ENCODE results near the gene DLG5. TPM values are rescaled to one million over a fixed set of nuclear protein-coding genes. Genes with fewer than 3 reads are reported as not detected.

Gene DLG5
- total and polyA plus RNA-seq, 4 donors: 6.6 to 33.2 (median 15.8) TPM

- no peak for TF ChIP-seq CTCF (IDR thresholded peaks at IDR 0.05; ENCODE audit: control extremely low read depth, extremely low read depth)
- WGBS, 2 donors: 95 to 96% methylated on average over 8 of the region's 8 CpGs
- Histone ChIP-seq H3K4me3 (no peak overlapping the region), H3K9ac (ENCODE audit: insufficient read depth in 1 of 2, low read length in 2 of 2) (no peak overlapping the region), H3K4me1 (ENCODE audit: control insufficient read depth in 5 of 5, insufficient read depth in 5 of 5, low read length in 5 of 5) (no peaks in the 10 kb centered on the region), H3K9me3 (ENCODE audit: control insufficient read depth in 4 of 4, insufficient read depth in 3 of 4, low read length in 3 of 4) (peaks cover 0 to 9% (median under 1%) of the 10 kb centered on the region in 4 donors), H3K36me3 (ENCODE audit: control insufficient read depth in 4 of 4, insufficient read depth in 4 of 4, low read length in 4 of 4) (peaks cover 4 to 9% (median 6%) of the 10 kb centered on the region in 4 donors), H3K27me3 (ENCODE audit: control insufficient read depth in 3 of 3, insufficient read depth in 3 of 3, low read length in 2 of 3) (no peaks in the 10 kb centered on the region), H3K27ac (ENCODE audit: low read depth in 1 of 2, low read length in 1 of 2) (no peak overlapping the region)
- no peak for ATAC-seq (ENCODE audit: insufficient read depth, low FRiP score)
- no peak for DNase-seq
These were observed 144.1 kb downstream of the DLG5 start for GRCh38 chr10:77782328-77783061.

GRCh38 chr10:77781451-77782327 is 144.9 kb downstream of the DLG5 start:
- no peak for TF ChIP-seq CTCF (IDR thresholded peaks at IDR 0.05; ENCODE audit: control extremely low read depth, extremely low read depth)
- no peaks in the 10 kb centered on the region for H3K4me1 ChIP-seq (ENCODE audit: control insufficient read depth in 5 of 5, insufficient read depth in 5 of 5, low read length in 5 of 5)
- ATAC-seq (ENCODE audit: insufficient read depth, low FRiP score): peak; percentile 34
- H3K9me3 ChIP-seq (ENCODE audit: control insufficient read depth in 4 of 4, insufficient read depth in 3 of 4, low read length in 3 of 4): peaks cover 0 to 9% (median 2%) of the 10 kb centered on the region in 4 donors
- H3K27ac ChIP-seq (ENCODE audit: low read depth in 1 of 2, low read length in 1 of 2): no peak overlapping the region
- WGBS, 2 donors: 93 to 96% methylated on average over 27 of the region's 27 CpGs
- H3K27me3 ChIP-seq (ENCODE audit: control insufficient read depth in 3 of 3, insufficient read depth in 3 of 3, low read length in 2 of 3): no peaks in the 10 kb centered on the region
- no peak overlapping the region for H3K9ac ChIP-seq (ENCODE audit: insufficient read depth in 1 of 2, low read length in 2 of 2)
- no peak for DNase-seq
- no peak overlapping the region for H3K4me3 ChIP-seq
- peaks cover 4 to 9% (median 6%) of the 10 kb centered on the region in 4 donors for H3K36me3 ChIP-seq (ENCODE audit: control insufficient read depth in 4 of 4, insufficient read depth in 4 of 4, low read length in 4 of 4)

- DNase-seq (no peak), ATAC-seq (ENCODE audit: insufficient read depth, low FRiP score) (no peak)
- TF ChIP-seq CTCF (IDR thresholded peaks at IDR 0.05; ENCODE audit: control extremely low read depth, extremely low read depth): no peak
- Histone ChIP-seq H3K27me3 (ENCODE audit: control insufficient read depth in 3 of 3, insufficient read depth in 3 of 3, low read length in 2 of 3) (no peaks in the 10 kb centered on the region), H3K9ac (ENCODE audit: insufficient read depth in 1 of 2, low read length in 2 of 2) (no peak overlapping the region), H3K4me1 (ENCODE audit: control insufficient read depth in 5 of 5, insufficient read depth in 5 of 5, low read length in 5 of 5) (no peaks in the 10 kb centered on the region), H3K4me3 (no peak overlapping the region), H3K36me3 (ENCODE audit: control insufficient read depth in 4 of 4, insufficient read depth in 4 of 4, low read length in 4 of 4) (peaks cover 4 to 9% (median 6%) of the 10 kb centered on the region in 4 donors), H3K27ac (ENCODE audit: low read depth in 1 of 2, low read length in 1 of 2) (no peak overlapping the region), H3K9me3 (ENCODE audit: control insufficient read depth in 4 of 4, insufficient read depth in 3 of 4, low read length in 3 of 4) (peaks cover 0 to 15% (median 4%) of the 10 kb centered on the region in 4 donors)
- 97% methylated on average over 9 of the region's 9 CpGs for WGBS, 2 donors
These were observed 146.4 kb downstream of the DLG5 start for GRCh38 chr10:77780180-77780579.
